HG03565 (cell line): ENCODE data around the gene ACSL1.
"Not testable (repeated sequence)": the region's sequence is repeated elsewhere in the genome, so short reads cannot be mapped to it uniquely, and the experiment has no call there.

Experiments
- ATAC-seq: cut with Tn5 transposase; IDR thresholded peaks from one replicate; pipeline ENCODE4 v1.9.1; 2021; ENCODE audit warnings: mild to moderate bottlenecking, moderate library complexity; ENCODE audit not compliant: unreplicated experiment

Gene ACSL1

DNA sequence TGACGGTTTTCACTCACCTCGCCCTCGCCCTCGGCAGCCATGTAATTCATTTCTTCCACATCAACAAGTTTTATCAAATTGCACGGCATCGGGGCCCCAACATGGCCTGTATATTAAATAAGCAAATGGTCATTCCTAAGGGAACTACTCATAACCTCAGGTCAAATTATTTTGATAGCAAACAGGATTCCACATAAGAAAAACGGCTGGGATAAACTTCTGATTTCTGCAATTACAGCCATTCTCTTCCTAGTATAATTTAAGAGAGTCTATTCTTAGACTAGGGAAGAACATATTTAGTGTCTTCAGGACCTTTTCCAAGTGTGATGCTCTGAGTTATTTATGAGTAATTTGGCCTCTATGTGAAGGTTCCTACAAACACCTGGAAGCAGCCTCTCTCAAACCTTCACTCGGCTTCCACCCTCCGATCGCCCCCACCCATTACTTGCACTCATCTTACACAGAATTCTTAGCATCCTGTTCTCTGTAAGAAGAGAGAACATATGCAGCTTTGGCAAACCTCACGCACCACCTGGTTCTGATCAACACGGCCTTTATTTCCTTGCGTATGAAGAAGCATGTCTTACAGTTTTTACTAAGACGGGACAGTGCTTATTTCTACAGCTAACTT is 62.5 kb downstream of the ACSL1 start:
- ATAC-seq: no peak

DNA sequence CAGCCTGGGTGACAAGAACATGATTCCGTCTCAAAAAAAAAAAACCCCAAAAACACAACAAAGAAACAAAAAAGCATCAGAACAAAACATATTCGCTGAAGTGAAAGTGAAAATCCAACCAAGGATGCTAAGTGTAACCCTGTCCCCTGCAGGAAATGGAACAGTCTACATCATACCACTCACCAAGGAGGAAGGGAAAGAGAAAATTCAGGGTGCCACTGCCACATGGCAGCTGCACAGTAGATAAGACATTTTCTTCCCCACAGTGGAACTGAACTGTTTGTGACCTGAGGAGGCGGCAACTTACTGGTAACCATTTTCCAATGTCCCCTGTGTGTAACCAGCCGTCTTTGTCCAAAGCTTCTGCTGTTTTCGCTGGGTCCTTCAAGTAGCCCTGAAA is 63.7 kb downstream of the ACSL1 start:
- peak; percentile 95 for ATAC-seq

DNA sequence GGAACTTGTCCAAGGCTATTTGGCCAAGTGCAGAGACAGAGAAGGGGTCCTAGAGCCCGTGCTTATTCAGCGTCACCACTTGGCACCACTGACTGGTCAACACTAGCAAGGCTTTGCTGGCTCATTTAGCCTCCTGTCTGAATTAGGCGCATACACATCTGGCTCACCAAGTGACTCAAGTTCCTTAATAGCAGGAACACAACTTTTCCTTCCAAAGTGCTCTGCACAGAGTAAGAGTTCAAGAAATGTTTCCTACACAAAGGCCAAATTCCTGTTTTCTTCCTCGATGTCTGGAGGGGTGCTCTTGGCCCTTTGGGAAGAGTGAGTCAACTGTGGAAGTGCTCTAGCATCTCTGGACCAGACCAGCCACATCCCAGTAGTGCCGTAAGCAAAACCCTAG is 65.1 kb downstream of the ACSL1 start:
- ATAC-seq: no peak

DNA sequence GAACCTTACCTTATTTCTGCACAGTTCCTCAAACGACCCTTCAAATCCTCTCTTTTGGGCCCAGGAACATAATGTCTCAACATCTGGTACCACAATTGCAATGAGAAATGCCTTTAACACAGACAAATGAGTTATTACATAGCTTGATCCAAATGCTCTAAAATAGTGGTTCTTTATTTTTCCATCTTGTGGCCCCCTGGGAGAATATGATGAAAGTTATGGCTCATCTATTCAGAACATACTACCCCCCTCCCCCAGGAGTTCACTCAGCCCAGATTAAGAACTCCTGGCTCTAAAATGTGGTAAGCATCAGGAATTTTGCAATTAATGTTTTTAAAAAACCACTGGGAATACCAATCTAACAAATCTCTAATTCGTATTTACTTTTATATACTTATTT is 68.0 kb downstream of the ACSL1 start:
- ATAC-seq: no peak

DNA sequence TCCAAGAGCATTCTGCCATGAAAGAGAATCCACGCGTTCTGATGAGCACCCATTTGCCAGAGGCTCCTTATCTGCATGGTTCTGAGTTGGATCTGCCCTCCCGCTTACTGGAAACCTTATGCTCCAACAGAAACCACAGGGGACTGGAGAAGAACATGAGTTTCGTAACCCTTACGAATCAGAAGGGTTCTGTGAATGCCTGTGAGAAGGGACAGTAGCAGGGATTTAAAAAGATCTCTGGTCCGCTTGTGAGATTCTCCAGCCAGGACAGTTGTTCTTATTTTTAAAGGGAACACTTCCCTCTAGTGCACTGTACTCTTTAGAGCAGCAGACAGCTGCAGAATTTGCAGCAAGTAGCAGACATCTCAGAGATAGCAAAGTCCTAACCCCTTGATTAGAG is 69.4 kb downstream of the ACSL1 start:
- ATAC-seq: no peak

DNA sequence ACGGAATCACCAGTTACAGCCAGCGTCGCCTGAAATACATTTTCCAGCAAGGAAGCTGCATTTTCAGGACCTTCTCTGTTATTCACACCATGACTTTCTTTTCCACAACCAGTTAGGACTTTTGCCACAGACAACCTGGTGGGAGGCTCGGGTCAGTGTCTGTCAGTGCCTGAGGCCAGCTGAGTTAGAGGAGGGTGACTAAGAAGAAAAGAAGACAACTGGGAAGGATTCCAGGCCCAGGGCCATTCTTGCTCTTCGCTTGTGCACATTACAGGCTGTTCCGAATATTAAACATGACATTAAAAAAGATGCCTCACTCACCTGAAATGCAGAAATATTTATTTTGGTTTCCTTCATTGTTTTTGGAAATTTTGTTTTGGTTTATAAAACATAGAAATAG is 70.5 kb downstream of the ACSL1 start:
- ATAC-seq: no peak

DNA sequence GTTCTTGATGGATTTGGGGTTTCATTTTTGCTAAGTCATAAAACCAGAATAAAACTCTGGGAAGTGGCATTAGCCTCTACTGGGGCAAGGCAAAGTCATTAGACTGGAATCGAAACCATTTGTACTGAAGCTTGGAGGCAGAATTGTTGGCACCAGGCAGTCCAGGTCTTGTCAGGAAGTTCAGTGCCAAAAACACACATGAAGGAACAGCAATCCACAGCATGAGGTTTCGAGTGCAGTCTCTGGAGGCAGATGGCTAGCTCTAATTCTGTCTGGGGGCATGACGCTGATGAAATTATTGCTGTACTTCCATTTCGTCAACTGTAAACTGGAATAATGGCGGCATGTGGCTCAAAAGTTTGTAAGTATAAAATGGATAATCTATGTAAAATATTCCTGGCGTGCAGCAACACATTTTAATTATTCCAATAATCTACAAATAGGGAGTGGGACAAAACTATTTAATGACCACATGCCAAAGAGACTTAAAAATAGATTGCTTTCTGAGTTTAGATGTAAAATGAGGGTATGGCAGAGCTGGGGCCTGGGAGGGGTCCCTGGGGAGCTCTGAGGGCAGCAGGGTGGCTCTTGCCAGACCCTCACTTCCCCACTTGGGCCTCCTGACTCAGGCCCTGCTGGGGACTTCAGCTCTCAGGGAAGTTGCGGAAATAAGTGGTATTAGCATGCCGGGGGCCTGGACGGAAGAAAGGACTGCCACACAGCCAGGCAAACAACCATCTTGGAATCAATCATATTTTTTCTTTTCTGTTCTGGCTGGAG is 73.1 kb downstream of the ACSL1 start:
- ATAC-seq: no peak

DNA sequence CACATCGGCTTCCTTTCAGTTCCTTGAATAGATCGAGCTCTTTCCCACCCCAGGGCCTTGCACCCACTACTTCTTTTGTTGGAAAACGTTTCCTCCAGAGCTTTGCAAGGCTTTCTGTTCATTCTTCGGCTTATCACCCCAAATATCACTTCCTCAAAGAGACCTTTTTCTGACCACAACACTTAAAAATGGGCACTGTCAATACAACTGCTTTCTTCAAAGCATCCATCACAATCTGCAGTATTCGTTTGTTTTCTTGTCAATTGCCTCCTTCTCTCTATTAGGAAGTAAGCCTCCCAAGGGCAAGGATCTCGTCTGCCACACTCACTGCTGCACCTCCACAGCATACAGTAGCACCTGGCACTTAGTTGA is 74.2 kb downstream of the ACSL1 start:
- no peak for ATAC-seq

DNA sequence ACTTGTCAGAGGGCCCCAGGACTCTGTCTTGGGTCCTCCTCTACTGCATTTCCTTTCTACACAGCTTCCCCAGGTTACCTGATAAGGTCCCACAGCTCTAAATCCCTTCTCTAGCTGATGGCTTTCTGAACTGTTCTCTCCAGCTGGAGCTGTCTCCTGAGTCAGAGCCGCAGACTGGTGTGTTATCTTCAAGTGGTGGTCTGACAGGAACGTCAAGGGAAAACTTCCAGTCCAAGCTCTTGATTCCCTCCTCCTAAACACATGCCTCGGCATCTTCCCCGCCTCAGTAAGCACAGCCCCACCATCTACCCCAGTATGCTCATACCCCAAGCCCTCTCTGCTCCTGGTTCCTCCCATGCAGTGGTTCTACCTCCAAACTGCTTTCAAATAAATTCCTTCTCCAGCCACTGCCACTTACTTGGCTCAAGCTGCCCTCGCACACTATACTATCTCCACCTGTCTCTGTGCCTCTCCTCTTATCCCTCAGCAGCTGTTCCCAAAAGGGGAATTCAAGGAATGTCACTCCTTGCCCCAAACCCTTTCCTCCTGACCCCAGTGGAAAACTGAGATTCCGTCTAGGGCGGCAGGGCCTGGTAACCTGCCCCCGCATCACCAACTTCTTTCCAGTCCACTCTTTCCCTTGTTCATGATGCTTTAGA is 74.7 kb downstream of the ACSL1 start:
- ATAC-seq: no peak

DNA sequence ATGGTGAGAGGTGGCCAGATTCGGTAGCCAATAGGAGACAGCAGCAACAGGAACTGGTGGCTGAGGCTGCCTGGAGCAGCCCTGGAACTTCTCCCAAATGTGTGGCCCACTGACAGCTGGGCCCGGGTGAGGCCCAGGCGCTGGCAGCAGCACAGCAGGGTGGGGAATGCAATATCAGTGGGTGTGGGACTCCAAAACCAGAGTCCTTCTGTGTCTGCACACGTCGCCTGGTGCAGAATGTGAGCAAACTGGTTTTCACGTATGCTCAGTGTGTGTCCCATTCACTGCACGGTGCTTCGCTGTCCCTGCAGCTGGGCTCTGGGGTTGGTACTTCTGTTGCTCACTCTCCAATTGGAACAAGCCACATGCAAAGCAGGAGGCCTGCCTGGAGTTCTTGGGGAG is 77.5 kb downstream of the ACSL1 start:
- ATAC-seq: no peak

DNA sequence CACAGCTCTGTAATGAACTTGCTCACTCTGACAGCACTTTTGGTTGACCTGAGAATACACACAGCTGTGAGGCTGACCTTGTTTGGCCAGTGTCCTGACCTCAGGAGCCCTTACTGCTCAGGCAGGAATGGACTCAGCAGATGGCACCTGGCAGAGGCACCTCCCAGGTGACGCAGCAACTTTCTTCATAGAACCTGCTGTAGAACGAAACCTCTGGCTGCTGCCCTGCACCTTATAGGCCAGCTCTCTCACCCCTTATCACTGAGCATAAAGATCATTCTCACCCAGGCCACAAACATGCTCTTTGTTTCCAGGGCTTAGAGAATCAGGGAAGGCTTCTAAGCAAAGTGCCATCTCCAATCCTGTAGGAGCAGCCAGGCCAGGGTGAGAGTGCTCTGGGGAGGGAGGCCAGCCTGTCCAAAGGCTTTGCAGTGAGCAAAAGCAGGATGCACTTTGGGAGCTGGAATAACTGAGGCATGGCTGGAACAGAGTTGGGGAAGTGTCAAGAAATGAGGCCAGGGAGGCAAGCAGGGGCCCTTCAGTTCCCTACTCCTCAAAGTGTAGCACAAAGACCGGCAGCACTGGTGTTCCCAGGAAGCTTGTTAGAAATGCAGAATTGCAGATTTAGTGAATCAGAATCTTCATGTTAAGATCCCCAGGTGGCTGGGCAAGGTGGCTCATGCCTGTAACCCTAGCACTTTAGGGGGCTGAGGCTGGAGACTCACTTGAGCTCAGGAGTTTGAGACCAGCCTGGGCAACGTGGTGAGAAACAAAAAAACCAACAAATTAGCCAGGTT is 78.5 kb downstream of the ACSL1 start:
- ATAC-seq: no peak

DNA sequence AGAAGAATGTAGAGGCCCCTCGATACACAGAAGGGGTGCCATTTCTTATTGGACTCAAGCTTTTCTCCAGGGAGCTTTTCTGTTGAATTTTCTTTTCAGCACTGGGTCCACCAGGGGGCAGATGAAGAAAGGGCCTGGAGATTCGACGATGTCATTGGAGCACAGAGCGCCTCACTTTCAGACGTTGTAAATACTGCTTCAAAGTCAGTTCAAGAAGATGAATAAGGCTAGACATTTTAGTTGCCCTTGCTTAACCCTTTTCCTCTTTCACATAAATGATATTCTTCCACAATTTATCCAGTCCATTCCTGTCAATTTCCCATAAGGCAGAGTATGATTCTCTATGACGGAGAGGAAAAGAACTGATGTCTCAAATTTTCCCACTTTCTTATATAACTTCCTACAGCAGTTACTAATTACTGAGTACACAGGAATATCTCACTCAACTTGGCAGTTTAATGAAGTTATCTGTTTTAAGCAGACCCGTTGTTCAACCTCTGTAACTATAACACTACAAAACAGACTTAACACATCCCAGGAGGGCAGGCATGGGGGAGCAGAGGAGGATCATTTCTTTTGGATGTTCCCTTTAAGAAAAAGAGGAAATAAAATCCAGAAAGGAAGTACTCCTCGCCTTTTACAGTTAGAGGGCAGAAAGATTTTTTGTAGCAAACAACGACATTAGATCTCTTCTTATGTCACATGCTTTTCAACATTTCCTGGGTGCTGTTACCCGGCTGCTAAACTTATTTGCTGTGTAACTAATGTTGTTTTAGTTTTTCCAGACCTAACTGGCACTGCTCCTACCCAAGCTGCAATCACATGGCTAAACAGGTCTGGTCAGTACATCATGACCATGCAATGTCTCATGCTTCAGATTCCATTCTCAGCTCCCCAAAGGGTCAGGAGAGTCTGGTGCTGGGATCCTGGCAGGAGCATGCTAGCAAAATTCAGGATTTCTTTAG is 79.7 kb downstream of the ACSL1 start:
- no peak for ATAC-seq

DNA sequence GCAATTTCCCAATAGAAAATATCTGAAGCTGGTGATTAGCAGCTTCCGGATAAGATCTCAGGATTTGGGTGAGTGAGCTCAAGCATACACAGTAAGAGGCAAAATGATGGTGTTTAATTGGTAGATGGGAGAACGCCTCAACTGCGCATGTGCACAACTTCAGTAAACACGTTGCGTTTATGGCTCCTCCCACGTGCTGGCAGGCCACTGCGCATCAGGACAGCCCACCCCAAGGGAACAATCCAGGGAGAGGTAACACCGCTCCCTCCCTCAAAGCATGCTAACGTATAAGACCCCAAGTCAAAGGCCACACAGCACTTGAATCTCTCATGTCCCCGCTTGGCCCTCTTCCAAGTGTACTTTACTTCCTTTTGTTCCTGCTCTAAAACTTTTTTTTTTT is 81.5 kb downstream of the ACSL1 start:
- ATAC-seq: no peak

DNA sequence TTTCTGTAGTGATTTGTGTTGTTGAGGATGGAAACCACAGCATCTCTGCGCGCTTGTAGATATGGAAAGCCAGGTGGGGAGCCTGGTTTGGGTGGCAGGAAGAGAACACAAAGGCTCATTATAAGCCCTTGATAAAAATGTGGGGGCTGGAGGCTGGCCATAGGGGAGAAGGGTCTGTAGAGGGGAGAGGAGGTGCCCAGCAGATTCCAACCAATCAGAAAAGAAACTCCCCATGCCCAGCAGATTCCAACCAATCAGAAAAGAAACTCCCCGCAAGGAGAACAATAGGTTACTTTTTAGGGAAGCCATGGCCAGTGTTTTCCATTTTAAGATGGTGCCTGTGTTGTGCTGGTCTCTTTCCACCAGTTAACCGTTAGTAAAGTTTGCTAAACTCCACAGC is 82.1 kb downstream of the ACSL1 start:
- ATAC-seq: no peak

DNA sequence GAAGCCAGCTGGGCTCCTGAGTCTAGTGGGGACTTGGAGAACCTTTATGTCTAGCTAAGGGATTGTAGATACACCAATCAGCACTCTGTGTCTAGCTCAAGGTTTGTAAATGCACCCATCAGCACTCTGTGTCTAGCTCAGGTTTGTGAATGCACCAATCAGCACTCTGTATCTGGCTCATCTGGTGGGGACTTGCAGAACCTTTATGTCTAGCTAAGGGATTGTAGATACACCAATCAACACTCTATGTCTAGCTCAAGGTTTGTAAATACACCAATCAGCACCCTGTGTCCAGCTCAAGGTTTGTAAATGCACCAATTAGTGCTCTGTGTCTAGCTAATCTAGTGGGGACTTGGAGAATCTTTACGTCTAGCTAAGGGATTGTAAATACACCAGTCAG is 84.1 kb downstream of the ACSL1 start:
- ATAC-seq: not testable (repeated sequence)

DNA sequence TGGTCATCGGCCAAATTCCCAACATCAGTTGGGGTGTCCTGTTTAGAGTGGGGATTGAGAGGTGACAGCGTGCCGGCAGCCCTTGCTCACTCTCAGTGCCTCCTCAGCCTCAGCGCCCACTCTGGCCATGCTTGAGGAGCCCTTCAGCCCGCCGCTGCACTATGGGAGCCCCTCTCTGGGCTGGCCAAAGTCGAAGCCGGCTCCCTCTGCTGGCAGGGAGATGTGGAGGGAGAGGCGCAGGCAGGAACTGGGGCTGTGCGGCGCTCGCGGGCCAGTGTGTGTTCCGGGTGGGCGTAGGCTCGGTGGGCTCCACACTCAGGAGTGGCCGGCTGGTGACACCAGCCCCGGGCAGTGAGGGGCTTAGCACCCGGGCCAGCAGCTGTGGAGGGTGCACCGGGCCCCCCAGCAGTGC is 84.8 kb downstream of the ACSL1 start:
- no peak for ATAC-seq

DNA sequence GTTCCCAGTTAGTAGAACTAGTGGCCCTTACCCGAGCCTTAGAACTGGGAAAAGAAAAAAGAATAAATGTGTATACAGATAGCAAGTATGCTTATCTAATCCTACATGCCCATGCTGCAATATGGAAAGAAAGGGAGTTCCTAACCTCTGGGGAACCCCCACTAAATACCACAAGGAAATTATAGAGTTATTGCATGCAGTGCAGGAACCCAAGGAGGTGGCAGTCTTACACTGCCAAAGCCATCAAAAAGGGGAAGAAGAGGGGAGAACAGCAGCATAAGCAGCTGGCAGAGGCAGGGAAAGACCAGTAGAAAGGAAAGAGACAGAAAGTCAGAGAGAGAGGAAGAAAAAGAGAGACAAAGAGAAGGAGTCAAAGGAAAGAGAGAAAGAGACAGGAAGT is 86.2 kb downstream of the ACSL1 start:
- not testable (repeated sequence) for ATAC-seq

DNA sequence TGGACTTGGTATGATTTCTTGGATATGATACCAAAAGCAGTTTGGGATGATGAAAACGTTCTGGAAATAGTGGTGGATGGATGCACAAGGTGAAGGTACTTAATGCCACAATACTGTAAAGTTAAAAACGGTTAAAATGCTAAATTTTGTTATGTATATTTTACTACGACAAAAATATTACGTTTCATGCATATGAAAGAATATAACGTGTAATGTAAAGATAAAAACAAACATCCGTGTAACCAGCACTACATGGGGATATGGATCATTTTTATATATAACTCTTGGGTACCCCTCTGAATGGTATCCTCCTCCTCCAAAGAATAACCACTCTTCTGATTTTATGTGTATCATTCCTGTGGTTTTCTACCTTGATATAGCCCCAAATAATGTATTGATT is 91.0 kb downstream of the ACSL1 start:
- no peak for ATAC-seq

DNA sequence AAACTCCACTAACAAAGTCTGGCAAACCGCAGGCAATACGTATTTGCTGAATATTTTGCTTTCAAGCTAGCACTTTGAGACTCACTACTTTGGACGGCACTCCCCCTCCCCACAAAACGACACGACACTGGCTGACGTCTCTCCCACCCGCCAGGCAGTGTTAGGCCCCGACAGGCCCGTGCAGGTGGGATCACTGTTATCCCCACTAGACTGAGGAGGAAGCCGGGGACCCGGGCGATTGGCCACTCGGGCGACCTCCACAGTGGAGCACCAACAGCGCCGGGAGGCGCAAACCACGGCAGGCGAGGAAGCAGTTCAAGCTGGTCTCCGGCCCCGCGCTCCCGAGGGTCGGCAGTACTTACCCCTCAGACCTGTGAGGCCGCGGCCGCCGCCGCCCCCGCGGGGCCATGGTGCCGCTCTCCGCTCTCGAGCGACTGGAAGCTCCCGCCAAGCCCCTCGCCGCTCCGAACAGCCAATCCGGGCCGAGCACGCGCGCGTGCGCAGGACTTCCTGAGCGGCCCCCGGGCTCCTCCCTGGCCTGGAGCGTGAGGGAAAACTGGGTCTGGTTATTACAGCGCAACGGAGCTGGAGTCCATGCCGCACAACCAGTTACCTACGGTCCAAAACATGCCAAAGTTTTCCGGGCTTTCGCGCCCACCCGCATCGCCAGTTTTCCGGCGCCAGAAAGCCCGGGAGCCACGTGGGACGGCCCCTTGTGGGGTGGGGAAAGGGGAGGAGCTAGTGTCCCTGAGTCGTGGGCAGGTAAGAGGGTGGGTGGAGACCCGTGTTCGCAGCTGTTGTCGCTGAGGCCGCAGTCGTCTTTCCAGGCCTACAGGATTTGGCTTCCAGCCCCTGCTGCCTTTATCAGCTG is 91.9 kb downstream of the ACSL1 start, which contains the start of gene CENPU:
TSS of gene CENPU (minus strand) at position 443 of the 871 bp plus-strand sequence. CDS start at position 409, 34 bp downstream.
- peak; percentile 91 for ATAC-seq
